ENCODE measurements around the gene SLC25A19.
"Not testable (repeated sequence)": the region's sequence is repeated elsewhere in the genome, so short reads cannot be mapped to it uniquely, and the experiment has no call there.

Gene SLC25A19

GRCh38 chr17:75267411-75268232 lies 21.6 kb downstream of the SLC25A19 start:
- FAIRE-seq (no peak), DNase-seq (ENCODE audit: low spot score) (no peak)

- FAIRE-seq (no peak), DNase-seq (ENCODE audit: low spot score) (no peak)
Observed at GRCh38 chr17:75267153-75267410, 22.2 kb downstream of the SLC25A19 start.

- DNase-seq (ENCODE audit: low spot score) (no peak), FAIRE-seq (no peak)
Observed at GRCh38 chr17:75266316-75267152, 22.7 kb downstream of the SLC25A19 start.

- no peak for DNase-seq (ENCODE audit: low spot score)
- FAIRE-seq: no peak
Observed at GRCh38 chr17:75265614-75266315, 23.5 kb downstream of the SLC25A19 start.

- no peak for FAIRE-seq
- no peak for DNase-seq (ENCODE audit: low spot score)
Observed at GRCh38 chr17:75263055-75263454, 26.2 kb downstream of the SLC25A19 start.

- no peak for DNase-seq (ENCODE audit: low spot score)
- no peak for FAIRE-seq
Observed at GRCh38 chr17:75262112-75262606, 27.1 kb downstream of the SLC25A19 start.

- FAIRE-seq (peak; percentile 13), DNase-seq (ENCODE audit: low spot score) (peak; percentile 98)
Observed at GRCh38 chr17:75261336-75262111, 27.7 kb downstream of the SLC25A19 start, which contains the start of the genes GGA3 and MRPS7. Gene GGA3 (minus strand): TSS chr17:75261606. CDS start chr17:75261587, 19 bp downstream. Gene MRPS7 (plus strand): TSS chr17:75261879. CDS start chr17:75261901, 22 bp downstream.

- DNase-seq (ENCODE audit: low spot score) (no peak), FAIRE-seq (no peak)
Observed at GRCh38 chr17:75260641-75261335, 28.4 kb downstream of the SLC25A19 start.

GRCh38 chr17:75257228-75257627 lies 32.0 kb downstream of the SLC25A19 start:
- DNase-seq (ENCODE audit: low spot score); FAIRE-seq: not testable (repeated sequence)

GRCh38 chr17:75255954-75256698 lies 33.1 kb downstream of the SLC25A19 start:
- not testable (repeated sequence) for DNase-seq (ENCODE audit: low spot score); FAIRE-seq

- no peak for FAIRE-seq
- no peak for DNase-seq (ENCODE audit: low spot score)
Observed at GRCh38 chr17:75252039-75252816, 37.0 kb downstream of the SLC25A19 start.

- no peak for FAIRE-seq
- DNase-seq (ENCODE audit: low spot score): no peak
Observed at GRCh38 chr17:75250009-75250471, 39.2 kb downstream of the SLC25A19 start.

- no peak for DNase-seq (ENCODE audit: low spot score)
- FAIRE-seq: no peak
Observed at GRCh38 chr17:75249564-75249963, 39.7 kb downstream of the SLC25A19 start.

GRCh38 chr17:75246404-75246803 lies 42.8 kb downstream of the SLC25A19 start:
- FAIRE-seq (no peak), DNase-seq (ENCODE audit: low spot score) (no peak)

GRCh38 chr17:75245011-75245410 lies 44.2 kb downstream of the SLC25A19 start:
- FAIRE-seq: no peak
- DNase-seq (ENCODE audit: low spot score): no peak

- peak; percentile 73 for FAIRE-seq
- DNase-seq (ENCODE audit: low spot score): no peak
Observed at GRCh38 chr17:75244133-75244866, 44.9 kb downstream of the SLC25A19 start.

- no peak for DNase-seq (ENCODE audit: low spot score)
- FAIRE-seq: no peak
Observed at GRCh38 chr17:75242461-75243042, 46.7 kb downstream of the SLC25A19 start.

Measured in urothelium cell line (cell line).